ENCODE results near the gene LRRN4CL. TPM values are rescaled to one million over a fixed set of nuclear protein-coding genes. Genes with fewer than 3 reads are reported as not detected.

Gene LRRN4CL
- total RNA-seq, 1 donor from 2014 or later = 12.1 TPM

- peaks cover 0 to 20% of the 10 kb centered on the region in 2 donors for H3K4me1 ChIP-seq
Measured at GRCh38 chr11:62724171-62724570, 34.8 kb upstream of the LRRN4CL start.

GRCh38 chr11:62721994-62722393 lies 32.7 kb upstream of the LRRN4CL start:
- H3K4me1 ChIP-seq = peaks cover 0 to 19% of the 10 kb centered on the region in 2 donors
- H3K27ac ChIP-seq = no peak overlapping the region
- DNase-seq (ENCODE audit: low spot score in 2 of 2) = no peak

More at GRCh38 chr11:62724171-62724570, 34.8 kb upstream of the LRRN4CL start:
- intact Hi-C loops (cut with DNase I) = no loop called here
- no peak for TF ChIP-seq CTCF (IDR thresholded peaks at IDR 0.05)
- Histone ChIP-seq H3K27ac (no peak overlapping the region), H3K4me3 (peak overlapping the region; percentile 98 to 99), H3K27me3 (no peaks in the 10 kb centered on the region), H3K36me3 (peaks cover 45 to 56% of the 10 kb centered on the region in 2 donors), H3K9me3 (no peaks in the 10 kb centered on the region)
- DNase-seq (ENCODE audit: low spot score in 2 of 2) = no peak

GRCh38 chr11:62719302-62719978 lies 30.1 kb upstream of the LRRN4CL start:
- Histone ChIP-seq H3K36me3 (peaks cover 90 to 100% of the 10 kb centered on the region in 2 donors), H3K9me3 (no peaks in the 10 kb centered on the region), H3K4me1 (peaks cover 0 to 6% of the 10 kb centered on the region in 2 donors), H3K27ac (no peak overlapping the region), H3K4me3 (no peak overlapping the region), H3K27me3 (no peaks in the 10 kb centered on the region)
- DNase-seq (ENCODE audit: low spot score in 2 of 2) = no peak
- no peak for TF ChIP-seq CTCF (IDR thresholded peaks at IDR 0.05)
- intact Hi-C loops (cut with DNase I) = no loop called here

More at GRCh38 chr11:62721994-62722393, 32.7 kb upstream of the LRRN4CL start:
- no peaks in the 10 kb centered on the region for H3K9me3 ChIP-seq
- no peaks in the 10 kb centered on the region for H3K27me3 ChIP-seq
- TF ChIP-seq CTCF (IDR thresholded peaks at IDR 0.05) = no peak
- no peak overlapping the region for H3K4me3 ChIP-seq
- H3K36me3 ChIP-seq = peaks cover 65 to 78% of the 10 kb centered on the region in 2 donors
- intact Hi-C loops (cut with DNase I) = no loop called here

- no peaks in the 10 kb centered on the region for H3K27me3 ChIP-seq
- no peaks in the 10 kb centered on the region for H3K9me3 ChIP-seq
- intact Hi-C loops (cut with DNase I) = no loop called here
- TF ChIP-seq CTCF (IDR thresholded peaks at IDR 0.05) = no peak
- H3K27ac ChIP-seq = no peak overlapping the region
- no peaks in the 10 kb centered on the region for H3K4me1 ChIP-seq
- H3K4me3 ChIP-seq = no peak overlapping the region
- peaks cover 90 to 99% of the 10 kb centered on the region in 2 donors for H3K36me3 ChIP-seq
- DNase-seq (ENCODE audit: low spot score in 2 of 2) = no peak
Measured at GRCh38 chr11:62716816-62717215, 27.5 kb upstream of the LRRN4CL start.

GRCh38 chr11:62716206-62716605 lies 26.9 kb upstream of the LRRN4CL start:
- no peak for TF ChIP-seq CTCF (IDR thresholded peaks at IDR 0.05)
- DNase-seq (ENCODE audit: low spot score in 2 of 2) = no peak
- Histone ChIP-seq H3K4me3 (no peak overlapping the region), H3K4me1 (no peaks in the 10 kb centered on the region), H3K27me3 (no peaks in the 10 kb centered on the region), H3K27ac (no peak overlapping the region), H3K9me3 (no peaks in the 10 kb centered on the region), H3K36me3 (peaks cover 89 to 97% of the 10 kb centered on the region in 2 donors)
- intact Hi-C loops (cut with DNase I) = no loop called here

Data from ascending aorta (tissue), 2 donors.